Measurements from ENCODE around the gene CSMD2.

The CSMD2 gene

DNA sequence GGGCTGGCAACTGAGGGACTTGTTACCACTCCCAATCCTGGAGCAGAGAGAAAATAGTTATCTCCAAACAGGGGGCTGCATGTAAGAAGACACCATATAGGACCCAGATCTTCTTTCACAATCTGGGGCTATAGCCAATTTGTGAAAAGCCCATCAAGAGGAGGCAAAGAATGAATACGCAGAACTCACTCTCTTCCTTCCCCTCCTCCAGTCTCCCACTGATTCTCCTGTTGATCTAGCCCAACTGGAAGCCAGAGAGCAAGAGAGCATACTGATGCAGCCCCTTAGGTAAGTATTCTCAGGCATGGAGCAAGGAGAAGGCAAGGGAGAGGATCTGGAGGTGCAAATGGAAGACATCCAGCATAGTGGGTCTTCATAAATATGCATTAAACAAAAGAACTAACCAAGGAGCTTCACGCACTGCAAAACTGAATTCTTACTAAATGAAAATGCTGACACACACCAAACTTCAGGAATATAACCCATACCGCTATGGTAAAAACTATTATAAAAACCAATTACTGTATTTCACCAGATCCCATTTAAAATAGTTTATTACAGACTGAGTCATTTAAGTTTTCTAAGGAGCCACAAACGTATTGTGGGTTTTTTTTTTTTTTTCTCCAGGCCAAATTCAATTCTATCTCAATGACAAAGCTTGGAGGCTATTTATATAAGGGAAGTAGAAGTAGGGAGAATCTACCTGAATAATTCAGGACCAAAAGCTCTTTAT, 316.7 kb downstream of the CSMD2 start:
- Histone ChIP-seq H3K4me1 (no peaks in the 10 kb centered on the region), H3K4me3 (no peak overlapping the region), H3K9me3 (no peaks in the 10 kb centered on the region), H3K36me3 (replicated peaks) (no peaks in the 10 kb centered on the region), H3K27me3 (ENCODE audit: low read depth) (no peaks in the 10 kb centered on the region)
- no peak for DNase-seq (ENCODE audit: low spot score in 2 of 2)
- in situ Hi-C loops (cut with MboI; ENCODE audit: low sequenced_read_pairs): no loop called here

DNA sequence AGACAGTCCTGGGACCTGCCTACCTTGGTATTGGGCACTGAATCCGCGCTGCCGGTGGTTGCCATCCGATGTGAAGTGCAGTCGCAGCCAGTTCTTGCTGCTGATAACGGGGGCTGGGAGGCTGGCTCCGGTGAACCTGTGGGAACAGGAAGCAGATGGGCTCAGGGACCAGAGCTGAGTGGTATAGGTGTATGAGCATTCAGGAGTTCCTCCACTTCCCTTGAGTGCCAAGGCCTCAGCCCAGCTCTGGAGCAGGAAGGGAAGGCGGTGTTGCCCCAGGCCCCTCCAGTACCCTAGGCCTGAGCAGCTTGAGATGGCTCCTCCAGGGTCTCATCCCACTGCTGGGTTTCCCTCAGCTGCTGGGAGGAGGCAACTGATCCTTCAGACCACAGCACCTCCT, 318.2 kb downstream of the CSMD2 start:
- Histone ChIP-seq H3K36me3 (replicated peaks) (no peaks in the 10 kb centered on the region), H3K4me1 (no peaks in the 10 kb centered on the region), H3K4me3 (no peak overlapping the region), H3K9me3 (no peaks in the 10 kb centered on the region), H3K27me3 (ENCODE audit: low read depth) (no peaks in the 10 kb centered on the region)
- no peak for DNase-seq (ENCODE audit: low spot score in 2 of 2)
- in situ Hi-C loops (cut with MboI; ENCODE audit: low sequenced_read_pairs): no loop called here

DNA sequence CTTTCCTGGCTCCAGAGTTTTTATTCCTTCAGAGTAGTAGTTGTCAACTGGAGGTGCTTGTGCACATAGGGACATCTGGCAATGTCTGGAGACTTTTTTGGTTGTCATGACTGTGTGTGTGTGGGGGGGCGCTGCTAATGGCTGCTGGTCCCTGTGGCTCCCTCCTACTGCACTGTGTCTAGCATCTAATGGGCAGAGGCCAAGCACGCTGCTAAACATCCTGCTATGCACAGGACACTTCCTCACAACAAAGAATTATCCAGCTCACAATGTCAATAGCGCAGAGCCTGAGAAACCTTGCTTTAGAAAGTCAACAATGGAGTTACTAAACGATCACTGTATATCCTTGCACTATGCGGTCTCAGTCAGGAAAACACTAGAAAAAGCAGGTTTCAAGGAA, 320.9 kb downstream of the CSMD2 start:
- H3K27me3 ChIP-seq (ENCODE audit: low read depth): no peaks in the 10 kb centered on the region
- in situ Hi-C loops (cut with MboI; ENCODE audit: low sequenced_read_pairs): no loop called here

DNA sequence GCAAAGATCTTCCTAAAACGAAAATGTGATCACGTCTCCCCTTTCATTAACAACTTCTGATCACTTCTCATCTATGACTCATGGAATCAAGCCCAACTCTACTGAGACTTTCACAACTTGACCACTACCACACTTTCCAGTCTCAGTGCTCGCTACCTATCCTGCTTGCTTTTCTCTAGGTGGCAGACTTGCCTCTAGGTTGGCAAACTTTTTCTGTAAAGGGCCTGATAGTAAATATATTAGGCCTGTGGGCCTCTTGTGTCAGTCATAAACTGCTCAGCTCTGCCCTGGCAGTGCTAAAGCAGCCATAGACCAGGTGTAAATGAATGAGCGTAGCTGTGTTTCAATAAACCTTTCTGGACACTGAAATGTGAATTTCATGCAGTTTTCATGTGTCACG, 322.7 kb downstream of the CSMD2 start:
- no peaks in the 10 kb centered on the region for H3K4me1 ChIP-seq
- H3K36me3 ChIP-seq (replicated peaks): no peaks in the 10 kb centered on the region
- H3K4me3 ChIP-seq: no peak overlapping the region
- DNase-seq (ENCODE audit: low spot score in 2 of 2): no peak
- no peaks in the 10 kb centered on the region for H3K9me3 ChIP-seq
- in situ Hi-C loops (cut with MboI; ENCODE audit: low sequenced_read_pairs): no loop called here
- no peaks in the 10 kb centered on the region for H3K27me3 ChIP-seq (ENCODE audit: low read depth)

More for the DNA sequence above, 320.9 kb downstream of the CSMD2 start:
- H3K9me3 ChIP-seq: no peaks in the 10 kb centered on the region
- H3K36me3 ChIP-seq (replicated peaks): no peaks in the 10 kb centered on the region
- no peaks in the 10 kb centered on the region for H3K4me1 ChIP-seq
- no peak overlapping the region for H3K4me3 ChIP-seq
- DNase-seq (ENCODE audit: low spot score in 2 of 2): no peak

DNA sequence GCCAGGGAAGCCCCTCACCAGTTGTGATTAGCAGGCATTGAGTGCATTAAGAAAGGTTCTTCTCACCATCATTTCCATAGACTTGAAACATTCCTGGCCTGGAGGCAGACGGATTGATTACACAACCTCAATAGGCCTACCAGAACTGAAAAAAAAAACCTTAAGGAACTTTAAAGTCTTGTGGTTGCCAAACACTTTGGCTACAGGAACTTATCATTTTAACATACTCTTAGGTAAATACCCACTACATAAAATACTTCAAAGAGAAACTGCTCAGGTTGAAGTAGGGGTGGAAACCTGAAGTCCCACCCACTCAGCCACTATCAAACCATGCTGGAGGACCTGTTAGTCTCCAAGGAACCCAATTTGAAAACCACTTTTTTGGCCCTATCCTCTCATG, 323.5 kb downstream of the CSMD2 start:
- Histone ChIP-seq H3K27me3 (ENCODE audit: low read depth) (no peaks in the 10 kb centered on the region), H3K4me3 (no peak overlapping the region), H3K9me3 (no peaks in the 10 kb centered on the region), H3K36me3 (replicated peaks) (no peaks in the 10 kb centered on the region), H3K4me1 (no peaks in the 10 kb centered on the region)
- in situ Hi-C loops (cut with MboI; ENCODE audit: low sequenced_read_pairs): no loop called here
- no peak for DNase-seq (ENCODE audit: low spot score in 2 of 2)

DNA sequence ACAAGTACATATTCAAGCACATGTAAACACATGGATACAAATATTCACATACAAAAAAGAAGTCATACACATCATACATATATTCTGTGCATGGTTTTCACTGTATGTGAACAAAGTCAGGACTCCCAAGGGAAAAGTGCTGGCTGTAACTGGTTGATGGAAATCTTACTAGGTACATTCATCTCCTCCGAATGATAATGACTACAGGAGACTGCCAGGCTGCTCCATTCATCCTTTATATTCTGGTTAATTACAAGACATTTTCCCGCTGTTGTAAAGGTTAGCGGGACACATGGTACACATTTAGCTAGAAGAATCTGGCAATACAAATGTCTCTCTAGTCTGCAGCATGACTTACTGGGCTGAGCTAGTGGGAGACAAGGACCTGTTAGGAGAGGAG, 327.4 kb downstream of the CSMD2 start:
- Histone ChIP-seq H3K36me3 (replicated peaks) (no peaks in the 10 kb centered on the region), H3K4me1 (no peaks in the 10 kb centered on the region), H3K9me3 (no peaks in the 10 kb centered on the region), H3K27me3 (ENCODE audit: low read depth) (no peaks in the 10 kb centered on the region), H3K4me3 (no peak overlapping the region)
- in situ Hi-C loops (cut with MboI; ENCODE audit: low sequenced_read_pairs): no loop called here
- no peak for DNase-seq (ENCODE audit: low spot score in 2 of 2)

DNA sequence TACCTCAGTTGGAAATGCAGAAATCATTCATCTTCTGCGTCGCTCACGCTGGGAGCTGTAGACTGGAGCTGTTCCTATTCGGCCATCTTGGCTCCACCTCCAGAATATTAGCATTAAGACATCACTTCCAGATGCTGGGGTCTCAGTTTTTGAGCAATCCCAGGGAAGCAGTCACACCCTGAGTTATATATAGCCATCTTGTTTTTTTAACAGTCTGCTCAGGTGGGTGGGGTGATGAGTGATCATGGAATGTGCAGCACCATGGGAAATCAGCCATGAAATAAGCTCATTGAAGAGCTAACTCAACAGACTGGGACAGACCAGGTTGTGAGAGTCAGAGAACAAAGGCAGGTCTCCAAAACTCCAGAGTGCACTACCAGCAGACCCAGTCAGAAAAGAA, 328.1 kb downstream of the CSMD2 start:
- H3K9me3 ChIP-seq: no peaks in the 10 kb centered on the region
- no peaks in the 10 kb centered on the region for H3K4me1 ChIP-seq
- in situ Hi-C loops (cut with MboI; ENCODE audit: low sequenced_read_pairs): no loop called here
- no peaks in the 10 kb centered on the region for H3K27me3 ChIP-seq (ENCODE audit: low read depth)
- no peak for DNase-seq (ENCODE audit: low spot score in 2 of 2)
- no peak overlapping the region for H3K4me3 ChIP-seq
- no peaks in the 10 kb centered on the region for H3K36me3 ChIP-seq (replicated peaks)

DNA sequence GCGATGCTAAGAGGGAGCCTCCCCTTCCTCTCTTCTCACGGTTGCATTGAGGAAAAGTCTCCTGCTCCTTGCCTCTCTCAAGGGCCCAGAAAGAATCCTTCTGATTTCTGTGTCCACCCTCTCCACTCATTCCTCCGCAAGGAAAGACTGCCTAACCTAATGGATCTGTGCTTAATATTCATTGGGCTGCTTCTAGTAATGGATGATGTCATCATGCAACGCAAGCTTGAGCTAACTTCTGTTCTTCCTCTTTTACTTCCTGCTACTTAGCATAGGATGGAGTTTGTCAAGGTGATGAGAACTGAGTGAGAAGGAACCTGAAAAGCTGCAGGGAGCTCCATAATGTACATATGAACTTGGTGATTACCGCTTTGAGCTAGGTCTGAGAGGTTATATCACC, 336.4 kb downstream of the CSMD2 start:
- no peak for DNase-seq (ENCODE audit: low spot score in 2 of 2)
- in situ Hi-C loops (cut with MboI; ENCODE audit: low sequenced_read_pairs): no loop called here

DNA sequence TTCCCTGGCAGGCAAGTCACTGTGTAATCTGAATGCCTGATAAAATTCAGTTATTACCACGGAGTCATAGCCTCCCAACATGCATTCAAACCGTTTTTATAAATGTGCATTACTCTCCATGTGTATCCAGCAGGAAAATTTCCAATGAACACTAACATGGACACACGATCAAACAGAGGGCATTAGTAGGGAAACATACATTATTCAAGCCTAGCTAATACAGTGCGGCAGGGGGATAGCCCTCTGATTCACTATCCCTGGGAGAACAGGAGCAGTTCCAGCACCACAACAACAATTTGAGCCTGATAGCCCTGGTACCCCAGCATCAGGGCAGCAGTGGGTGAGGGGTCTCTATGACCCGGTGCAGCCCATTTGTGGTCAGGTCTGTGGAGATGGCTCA, 337.0 kb downstream of the CSMD2 start:
- H3K36me3 ChIP-seq (replicated peaks): no peaks in the 10 kb centered on the region
- DNase-seq (ENCODE audit: low spot score in 2 of 2): no peak
- in situ Hi-C loops (cut with MboI; ENCODE audit: low sequenced_read_pairs): no loop called here
- no peaks in the 10 kb centered on the region for H3K4me1 ChIP-seq
- no peaks in the 10 kb centered on the region for H3K27me3 ChIP-seq (ENCODE audit: low read depth)
- no peaks in the 10 kb centered on the region for H3K9me3 ChIP-seq
- H3K4me3 ChIP-seq: no peak overlapping the region

More for the DNA sequence above, 336.4 kb downstream of the CSMD2 start:
- Histone ChIP-seq H3K27me3 (ENCODE audit: low read depth) (no peaks in the 10 kb centered on the region), H3K4me3 (no peak overlapping the region), H3K9me3 (no peaks in the 10 kb centered on the region), H3K36me3 (replicated peaks) (no peaks in the 10 kb centered on the region), H3K4me1 (no peaks in the 10 kb centered on the region)

DNA sequence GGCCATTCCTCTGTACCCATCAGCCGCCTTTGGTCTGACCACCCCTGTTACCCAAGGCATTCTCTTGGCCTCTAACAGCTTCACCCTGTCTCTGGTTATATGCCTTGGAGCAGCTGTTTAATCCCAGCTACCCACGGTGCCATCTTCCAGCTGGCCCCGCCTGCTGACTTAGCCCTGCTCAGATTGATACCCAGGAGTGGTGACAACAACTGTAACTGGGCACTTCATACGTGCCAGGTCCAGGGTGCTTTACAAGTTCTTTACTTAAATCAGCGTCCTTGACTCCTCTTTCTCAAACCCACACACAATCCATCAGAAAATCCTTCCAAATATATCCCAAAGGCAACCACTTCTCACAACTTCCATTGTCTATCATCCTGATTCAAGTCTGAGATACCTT, 338.3 kb downstream of the CSMD2 start:
- no peaks in the 10 kb centered on the region for H3K9me3 ChIP-seq
- no peak for DNase-seq (ENCODE audit: low spot score in 2 of 2)
- no peaks in the 10 kb centered on the region for H3K27me3 ChIP-seq (ENCODE audit: low read depth)
- in situ Hi-C loops (cut with MboI; ENCODE audit: low sequenced_read_pairs): no loop called here
- H3K4me3 ChIP-seq: no peak overlapping the region
- H3K4me1 ChIP-seq: no peaks in the 10 kb centered on the region
- no peaks in the 10 kb centered on the region for H3K36me3 ChIP-seq (replicated peaks)

DNA sequence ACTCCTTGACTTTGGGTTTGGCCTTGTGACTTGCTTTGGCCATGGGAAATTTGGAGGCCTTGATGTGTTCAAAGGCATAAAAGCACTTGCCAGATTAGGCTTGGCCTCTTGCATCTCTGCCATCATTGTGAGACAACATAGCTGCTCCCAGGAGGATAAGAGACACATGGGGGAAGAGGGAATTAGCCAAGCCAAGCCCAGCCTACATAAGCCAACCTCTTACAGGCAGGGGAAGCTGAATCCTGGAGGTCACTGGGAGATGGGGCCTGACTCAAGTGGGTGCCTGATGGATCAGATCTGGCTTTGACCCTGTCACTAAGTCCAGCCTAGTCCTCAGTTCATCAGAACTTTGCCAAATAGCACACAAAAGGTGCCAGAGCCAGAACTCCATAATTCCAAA, 338.7 kb downstream of the CSMD2 start:
- in situ Hi-C loops (cut with MboI; ENCODE audit: low sequenced_read_pairs): no loop called here
- H3K27me3 ChIP-seq (ENCODE audit: low read depth): no peaks in the 10 kb centered on the region
- H3K36me3 ChIP-seq (replicated peaks): no peaks in the 10 kb centered on the region
- H3K4me3 ChIP-seq: no peak overlapping the region
- DNase-seq (ENCODE audit: low spot score in 2 of 2): no peak
- H3K4me1 ChIP-seq: no peaks in the 10 kb centered on the region
- no peaks in the 10 kb centered on the region for H3K9me3 ChIP-seq

DNA sequence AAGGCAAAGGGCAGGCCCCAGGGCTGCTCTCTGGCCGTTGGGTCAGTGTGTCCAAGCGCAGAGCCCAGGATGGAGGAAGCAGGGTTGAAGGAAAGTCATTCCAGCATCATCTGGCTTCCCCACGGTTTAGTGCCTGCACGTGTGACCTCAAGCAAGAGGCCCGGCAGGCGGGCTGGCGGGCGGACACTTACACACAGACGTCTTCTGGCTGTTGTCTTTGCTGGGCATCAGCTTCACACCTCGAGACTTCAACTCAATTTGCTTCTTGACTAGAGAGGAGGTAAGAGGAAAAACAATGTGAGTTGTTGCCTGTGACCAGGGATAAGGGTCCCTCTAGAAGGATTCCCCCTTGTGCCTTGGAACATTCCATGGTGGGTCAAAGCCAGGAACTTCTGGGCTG, 339.5 kb downstream of the CSMD2 start:
- no peaks in the 10 kb centered on the region for H3K36me3 ChIP-seq (replicated peaks)
- no peaks in the 10 kb centered on the region for H3K27me3 ChIP-seq (ENCODE audit: low read depth)
- in situ Hi-C loops (cut with MboI; ENCODE audit: low sequenced_read_pairs): no loop called here
- H3K4me3 ChIP-seq: no peak overlapping the region
- no peaks in the 10 kb centered on the region for H3K4me1 ChIP-seq
- no peak for DNase-seq (ENCODE audit: low spot score in 2 of 2)
- H3K9me3 ChIP-seq: no peaks in the 10 kb centered on the region

DNA sequence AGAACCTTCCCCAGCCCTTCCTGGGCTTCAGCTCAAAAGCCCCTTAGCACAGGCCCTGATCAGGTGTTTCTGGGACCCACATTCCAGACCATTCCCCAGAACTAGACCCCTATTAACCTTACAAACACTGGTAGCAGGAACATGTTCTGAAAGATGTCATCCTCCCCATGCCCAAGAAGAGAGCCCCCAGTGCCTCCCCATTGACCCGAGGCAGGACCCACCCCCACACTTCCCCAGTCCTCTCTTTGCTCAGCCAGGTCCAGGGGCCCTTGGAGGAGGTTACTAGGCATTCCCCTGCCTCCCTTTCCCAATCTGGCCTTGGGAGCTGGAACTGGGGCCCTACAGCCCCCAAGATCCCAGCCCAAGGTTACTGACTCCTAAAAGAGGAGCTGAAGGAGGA, 340.1 kb downstream of the CSMD2 start:
- H3K27me3 ChIP-seq (ENCODE audit: low read depth): no peaks in the 10 kb centered on the region
- no peak overlapping the region for H3K4me3 ChIP-seq
- H3K9me3 ChIP-seq: no peaks in the 10 kb centered on the region
- H3K4me1 ChIP-seq: no peaks in the 10 kb centered on the region
- no peaks in the 10 kb centered on the region for H3K36me3 ChIP-seq (replicated peaks)
- no peak for DNase-seq (ENCODE audit: low spot score in 2 of 2)
- in situ Hi-C loops (cut with MboI; ENCODE audit: low sequenced_read_pairs): no loop called here

DNA sequence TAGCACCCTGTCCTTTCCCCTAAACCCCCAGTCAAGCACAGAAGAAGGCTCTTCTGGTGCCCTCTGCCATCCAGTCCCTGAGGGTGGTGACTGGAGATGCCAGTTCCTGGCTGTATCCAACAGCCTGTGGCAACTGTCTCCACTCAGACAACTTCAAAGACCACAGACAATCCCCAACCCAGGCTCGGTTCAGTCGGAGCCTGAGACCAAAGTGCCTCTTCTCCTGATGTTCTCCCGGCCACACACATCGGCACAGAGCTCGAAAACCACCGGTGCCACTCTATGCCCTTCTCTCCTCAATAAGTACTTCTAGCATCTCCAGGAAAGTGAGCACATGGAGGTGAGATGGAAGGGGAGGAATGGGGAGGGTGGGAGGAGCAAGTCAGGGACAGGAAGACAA, 340.7 kb downstream of the CSMD2 start:
- no peaks in the 10 kb centered on the region for H3K36me3 ChIP-seq (replicated peaks)
- no peaks in the 10 kb centered on the region for H3K27me3 ChIP-seq (ENCODE audit: low read depth)
- in situ Hi-C loops (cut with MboI; ENCODE audit: low sequenced_read_pairs): no loop called here
- no peaks in the 10 kb centered on the region for H3K9me3 ChIP-seq
- no peaks in the 10 kb centered on the region for H3K4me1 ChIP-seq
- no peak for DNase-seq (ENCODE audit: low spot score in 2 of 2)
- no peak overlapping the region for H3K4me3 ChIP-seq

DNA sequence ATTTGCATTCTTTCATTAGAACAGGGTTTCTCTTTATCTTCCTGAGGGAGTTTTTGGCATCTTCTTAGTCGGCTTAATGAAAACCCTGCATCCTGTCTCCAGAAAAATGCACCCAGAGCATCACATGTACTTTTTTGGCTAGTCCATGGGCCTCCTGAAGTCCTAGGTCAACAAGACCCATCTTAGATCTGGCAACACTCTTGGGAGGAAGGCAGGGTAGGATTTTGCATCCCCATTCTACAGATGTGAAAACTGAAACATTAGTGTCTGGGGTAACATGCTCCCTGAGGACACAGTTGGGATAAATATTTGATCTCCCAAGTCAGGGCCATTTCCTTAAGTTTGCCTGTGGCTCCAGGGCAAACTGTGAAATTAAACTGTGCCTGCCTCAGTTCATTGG, 341.2 kb downstream of the CSMD2 start:
- no peak for DNase-seq (ENCODE audit: low spot score in 2 of 2)
- no peaks in the 10 kb centered on the region for H3K27me3 ChIP-seq (ENCODE audit: low read depth)
- H3K9me3 ChIP-seq: no peaks in the 10 kb centered on the region
- no peak overlapping the region for H3K4me3 ChIP-seq
- in situ Hi-C loops (cut with MboI; ENCODE audit: low sequenced_read_pairs): no loop called here
- H3K36me3 ChIP-seq (replicated peaks): no peaks in the 10 kb centered on the region
- H3K4me1 ChIP-seq: no peaks in the 10 kb centered on the region
